Osteocyte (in vitro differentiated cells): ENCODE data around the gene CHRM1. TPM values are rescaled to one million over a fixed set of nuclear protein-coding genes. Genes with fewer than 3 reads are reported as not detected.

Experiments
- DNase-seq: peaks from one replicate; pipeline ENCODE4 v3.0.0; 2021; ENCODE audit warnings: mixed read lengths; ENCODE audit not compliant: unreplicated experiment; ENCODE audit errors: extremely low spot score
- H3K27ac Mint-ChIP-seq: one replicate; pipeline ENCODE4 v1.8.0; 2021; ENCODE audit warnings: mild to moderate bottlenecking, mixed read lengths; ENCODE audit not compliant: unreplicated experiment
- H3K27me3 Mint-ChIP-seq: one replicate; pipeline ENCODE4 v1.8.0; 2021; ENCODE audit warnings: mixed read lengths; ENCODE audit not compliant: unreplicated experiment
- H3K36me3 Mint-ChIP-seq: one replicate; pipeline ENCODE4 v1.8.0; 2021; ENCODE audit warnings: mixed read lengths; ENCODE audit not compliant: unreplicated experiment
- H3K4me1 Mint-ChIP-seq: one replicate; pipeline ENCODE4 v1.8.0; 2021; ENCODE audit warnings: mixed read lengths; ENCODE audit not compliant: unreplicated experiment
- H3K4me3 Mint-ChIP-seq: one replicate; pipeline ENCODE4 v1.8.0; 2021; ENCODE audit warnings: mild to moderate bottlenecking, moderate library complexity, mixed read lengths; ENCODE audit not compliant: unreplicated experiment
- H3K9me3 Mint-ChIP-seq: one replicate; pipeline ENCODE4 v1.8.0; 2021; ENCODE audit warnings: mixed read lengths; ENCODE audit not compliant: unreplicated experiment
- CTCF ChIP-seq: fragments of 200-600 bp; sonication (generic); IDR thresholded peaks from 2 replicates; pipeline ENCODE4 v1.5.0; 2021; ENCODE audit warnings: antibody characterized with exemption, mild to moderate bottlenecking, moderate library complexity
- total RNA-seq: library from RNA; stranded (reverse); gene quantifications from 2 replicates; pipeline ENCODE4 v1.2.1, GENCODE V29; 2021

CHRM1 gene
- total RNA-seq, 1 donor from 2014 or later = 0.27 TPM

GRCh38 chr11:62919898-62920640 is 1.1 kb downstream of the CHRM1 start:
- no peak overlapping the region for H3K27ac Mint-ChIP-seq
- no peak overlapping the region for H3K4me3 Mint-ChIP-seq
- no peaks in the 10 kb centered on the region for H3K9me3 Mint-ChIP-seq
- no peaks in the 10 kb centered on the region for H3K36me3 Mint-ChIP-seq
- no peak for DNase-seq
- H3K27me3 Mint-ChIP-seq = peaks cover 40% of the 10 kb centered on the region
- TF ChIP-seq CTCF = no peak
- peaks cover 26% of the 10 kb centered on the region for H3K4me1 Mint-ChIP-seq

- Mint-ChIP-seq H3K27ac (no peak overlapping the region), H3K36me3 (no peaks in the 10 kb centered on the region), H3K4me3 (no peak overlapping the region), H3K9me3 (no peaks in the 10 kb centered on the region), H3K4me1 (peaks cover 26% of the 10 kb centered on the region), H3K27me3 (peaks cover 38% of the 10 kb centered on the region)
- no peak for DNase-seq
- TF ChIP-seq CTCF = no peak
These were observed 1.7 kb downstream of the CHRM1 start for GRCh38 chr11:62919476-62919875.

- Mint-ChIP-seq H3K9me3 (no peaks in the 10 kb centered on the region), H3K36me3 (no peaks in the 10 kb centered on the region), H3K27ac (no peak overlapping the region), H3K4me1 (peaks cover 22% of the 10 kb centered on the region), H3K27me3 (peaks cover 33% of the 10 kb centered on the region), H3K4me3 (no peak overlapping the region)
- no peak for TF ChIP-seq CTCF
- DNase-seq = no peak
These were observed 2.6 kb downstream of the CHRM1 start for GRCh38 chr11:62918531-62918930.

GRCh38 chr11:62917906-62918502 is 3.2 kb downstream of the CHRM1 start:
- TF ChIP-seq CTCF = no peak
- peaks cover 19% of the 10 kb centered on the region for H3K4me1 Mint-ChIP-seq
- no peak for DNase-seq
- H3K36me3 Mint-ChIP-seq = no peaks in the 10 kb centered on the region
- peaks cover 30% of the 10 kb centered on the region for H3K27me3 Mint-ChIP-seq
- no peak overlapping the region for H3K4me3 Mint-ChIP-seq
- H3K9me3 Mint-ChIP-seq = no peaks in the 10 kb centered on the region
- H3K27ac Mint-ChIP-seq = no peak overlapping the region

- peaks cover 4% of the 10 kb centered on the region for H3K4me1 Mint-ChIP-seq
- no peak overlapping the region for H3K27ac Mint-ChIP-seq
- peaks cover 13% of the 10 kb centered on the region for H3K27me3 Mint-ChIP-seq
- DNase-seq = no peak
- TF ChIP-seq CTCF = no peak
- H3K9me3 Mint-ChIP-seq = no peaks in the 10 kb centered on the region
- no peak overlapping the region for H3K4me3 Mint-ChIP-seq
- no peaks in the 10 kb centered on the region for H3K36me3 Mint-ChIP-seq
These were observed 6.7 kb downstream of the CHRM1 start for GRCh38 chr11:62914416-62914815.
